ACC112 (cell line): ENCODE data around the gene BMP6.

ENCODE experiments used
- H2AFZ ChIP-seq: fragments of 200-600 bp; sonication (generic); one replicate; pipeline ENCODE4 v1.6.0; 2017; ENCODE audit warnings: antibody characterized with exemption, low read length; ENCODE audit not compliant: unreplicated experiment
- H3K27ac ChIP-seq: fragments of 200-600 bp; sonication (generic); 2 replicates; pipeline ENCODE4 v1.5.1; 2014; ENCODE audit warnings: low read depth, mild to moderate bottlenecking, antibody characterized with exemption, low read length, moderate library complexity
- H3K27me3 ChIP-seq: fragments of 200-600 bp; sonication (generic); 2 replicates; pipeline ENCODE4 v1.6.1; 2014; ENCODE audit warnings: mild to moderate bottlenecking, antibody characterized with exemption, low read length, moderate library complexity, mixed read lengths; ENCODE audit not compliant: insufficient read depth
- H3K36me3 ChIP-seq: fragments of 200-600 bp; sonication (generic); 2 replicates; pipeline ENCODE4 v1.6.1; 2016; ENCODE audit warnings: mild to moderate bottlenecking, antibody characterized with exemption, low read length, moderate library complexity, mixed read lengths; ENCODE audit not compliant: insufficient read depth
- H3K4me1 ChIP-seq: fragments of 200-600 bp; sonication (generic); one replicate; pipeline ENCODE4 v1.6.1; 2016; ENCODE audit warnings: low read length, mixed read lengths; ENCODE audit not compliant: insufficient read depth, unreplicated experiment, control insufficient read depth
- H3K4me3 ChIP-seq: fragments of 200-600 bp; sonication (generic); 2 replicates; pipeline ENCODE4 v1.5.1; 2014; ENCODE audit warnings: mild to moderate bottlenecking, low read depth, low read length
- H3K79me2 ChIP-seq: fragments of 200-600 bp; sonication (generic); one replicate; pipeline ENCODE4 v1.6.0; 2016; ENCODE audit warnings: low read length; ENCODE audit not compliant: control insufficient read depth, unreplicated experiment, insufficient read depth

BMP6 gene

DNA sequence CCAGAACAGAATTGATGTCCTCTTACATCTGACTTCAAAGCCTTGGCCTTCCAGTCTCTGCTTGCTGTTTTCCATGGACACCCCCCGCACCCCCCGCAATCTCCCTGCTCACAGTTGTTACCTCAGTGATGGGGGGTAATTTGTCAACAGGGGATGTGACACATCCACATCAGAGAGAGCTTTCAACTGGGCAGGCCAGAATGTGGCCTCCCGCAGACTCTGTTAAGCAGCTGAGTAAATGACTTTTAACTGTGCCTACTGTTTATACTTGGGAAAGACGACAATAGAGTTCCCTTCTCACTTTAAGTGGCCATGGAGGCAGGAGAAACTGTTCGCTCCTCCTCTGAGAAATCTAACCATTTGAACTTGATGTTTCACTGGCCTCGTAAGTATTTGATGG is 133.7 kb downstream of the BMP6 start:
- H3K4me1 ChIP-seq: no peaks in the 10 kb centered on the region
- no peaks in the 10 kb centered on the region for H3K36me3 ChIP-seq
- no peak overlapping the region for H2AFZ ChIP-seq
- H3K27me3 ChIP-seq: no peaks in the 10 kb centered on the region
- no peak overlapping the region for H3K27ac ChIP-seq
- no peak overlapping the region for H3K4me3 ChIP-seq
- no peaks in the 10 kb centered on the region for H3K79me2 ChIP-seq

DNA sequence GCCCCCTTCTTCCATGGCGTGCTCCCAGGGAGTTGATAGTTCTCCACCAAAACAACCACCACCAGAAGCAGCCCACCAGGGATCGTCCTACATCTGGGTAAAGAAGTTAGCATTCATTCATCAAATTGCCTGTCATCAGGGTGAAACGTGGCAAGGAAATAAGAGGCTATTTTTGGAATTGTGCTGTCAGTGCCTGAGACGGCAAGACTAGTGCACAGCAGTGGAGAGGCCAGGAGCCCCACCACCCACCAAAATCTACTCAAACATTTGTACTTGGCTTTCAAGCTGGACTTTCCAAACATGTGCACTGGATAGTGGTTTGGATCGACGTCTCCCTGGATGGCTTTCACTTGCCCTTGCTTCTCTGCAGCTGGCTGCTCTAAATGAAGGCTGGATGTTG is 139.9 kb downstream of the BMP6 start:
- Histone ChIP-seq H3K79me2 (no peaks in the 10 kb centered on the region), H3K27ac (no peak overlapping the region), H3K27me3 (no peaks in the 10 kb centered on the region), H3K4me1 (no peaks in the 10 kb centered on the region), H3K36me3 (no peaks in the 10 kb centered on the region), H3K4me3 (no peak overlapping the region), H2AFZ (no peak overlapping the region)

DNA sequence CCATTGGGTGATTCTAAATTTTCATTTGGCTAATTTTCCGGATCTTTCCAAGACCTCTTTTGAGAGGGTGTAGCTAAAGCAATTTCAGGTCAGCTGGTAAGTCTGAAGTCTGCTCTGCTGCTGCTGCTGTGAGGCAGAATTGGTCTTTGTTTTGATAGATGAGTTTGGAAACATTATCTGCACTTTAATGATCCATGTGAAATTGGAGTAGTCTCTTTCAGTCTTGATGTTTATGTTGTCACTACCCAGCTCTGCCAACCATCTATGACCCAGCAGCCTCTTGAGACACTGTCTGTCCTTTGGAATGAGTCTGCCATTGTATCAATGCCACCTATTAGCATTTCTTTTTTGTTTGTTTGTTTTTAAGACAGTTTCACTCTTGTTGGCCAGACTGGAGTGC is 140.6 kb downstream of the BMP6 start:
- no peaks in the 10 kb centered on the region for H3K4me1 ChIP-seq
- no peaks in the 10 kb centered on the region for H3K27me3 ChIP-seq
- no peak overlapping the region for H3K27ac ChIP-seq
- H2AFZ ChIP-seq: no peak overlapping the region
- no peaks in the 10 kb centered on the region for H3K36me3 ChIP-seq
- no peaks in the 10 kb centered on the region for H3K79me2 ChIP-seq
- no peak overlapping the region for H3K4me3 ChIP-seq

GRCh38 chr6:7868926-7869325 is 143.0 kb downstream of the BMP6 start:
- Histone ChIP-seq H3K4me3 (no peak overlapping the region), H3K27me3 (no peaks in the 10 kb centered on the region), H3K27ac (no peak overlapping the region), H2AFZ (no peak overlapping the region), H3K79me2 (no peaks in the 10 kb centered on the region), H3K36me3 (no peaks in the 10 kb centered on the region), H3K4me1 (no peaks in the 10 kb centered on the region)

- peaks cover 16% of the 10 kb centered on the region; the same call in 1 of the 2 replicates for H3K36me3 ChIP-seq
- H3K4me1 ChIP-seq: no peaks in the 10 kb centered on the region
- H3K27ac ChIP-seq: no peak overlapping the region
- no peak overlapping the region for H2AFZ ChIP-seq
- H3K27me3 ChIP-seq: no peaks in the 10 kb centered on the region
- H3K4me3 ChIP-seq: no peak overlapping the region
- H3K79me2 ChIP-seq: no peaks in the 10 kb centered on the region
Observed at GRCh38 chr6:7878401-7878964, 152.6 kb downstream of the BMP6 start.

GRCh38 chr6:7879043-7879442 is 153.1 kb downstream of the BMP6 start:
- no peaks in the 10 kb centered on the region for H3K4me1 ChIP-seq
- H3K27ac ChIP-seq: no peak overlapping the region
- H3K4me3 ChIP-seq: no peak overlapping the region
- no peaks in the 10 kb centered on the region for H3K79me2 ChIP-seq
- H3K36me3 ChIP-seq: peaks cover 22% of the 10 kb centered on the region
- H3K27me3 ChIP-seq: no peaks in the 10 kb centered on the region
- no peak overlapping the region for H2AFZ ChIP-seq

GRCh38 chr6:7879579-7879978 is 153.7 kb downstream of the BMP6 start:
- Histone ChIP-seq H3K79me2 (no peaks in the 10 kb centered on the region), H2AFZ (no peak overlapping the region), H3K4me3 (no peak overlapping the region), H3K36me3 (peaks cover 27% of the 10 kb centered on the region), H3K27ac (no peak overlapping the region), H3K27me3 (no peaks in the 10 kb centered on the region), H3K4me1 (no peaks in the 10 kb centered on the region)

- Histone ChIP-seq H3K27me3 (no peaks in the 10 kb centered on the region), H3K27ac (no peak overlapping the region), H2AFZ (no peak overlapping the region), H3K4me1 (no peaks in the 10 kb centered on the region), H3K79me2 (no peaks in the 10 kb centered on the region), H3K36me3 (peaks cover 32% of the 10 kb centered on the region), H3K4me3 (no peak overlapping the region)
Observed at GRCh38 chr6:7879980-7880717, 154.2 kb downstream of the BMP6 start.

- H3K4me1 ChIP-seq: no peaks in the 10 kb centered on the region
- peaks cover 34% of the 10 kb centered on the region for H3K36me3 ChIP-seq
Observed at GRCh38 chr6:7880718-7881107, 154.8 kb downstream of the BMP6 start.

DNA sequence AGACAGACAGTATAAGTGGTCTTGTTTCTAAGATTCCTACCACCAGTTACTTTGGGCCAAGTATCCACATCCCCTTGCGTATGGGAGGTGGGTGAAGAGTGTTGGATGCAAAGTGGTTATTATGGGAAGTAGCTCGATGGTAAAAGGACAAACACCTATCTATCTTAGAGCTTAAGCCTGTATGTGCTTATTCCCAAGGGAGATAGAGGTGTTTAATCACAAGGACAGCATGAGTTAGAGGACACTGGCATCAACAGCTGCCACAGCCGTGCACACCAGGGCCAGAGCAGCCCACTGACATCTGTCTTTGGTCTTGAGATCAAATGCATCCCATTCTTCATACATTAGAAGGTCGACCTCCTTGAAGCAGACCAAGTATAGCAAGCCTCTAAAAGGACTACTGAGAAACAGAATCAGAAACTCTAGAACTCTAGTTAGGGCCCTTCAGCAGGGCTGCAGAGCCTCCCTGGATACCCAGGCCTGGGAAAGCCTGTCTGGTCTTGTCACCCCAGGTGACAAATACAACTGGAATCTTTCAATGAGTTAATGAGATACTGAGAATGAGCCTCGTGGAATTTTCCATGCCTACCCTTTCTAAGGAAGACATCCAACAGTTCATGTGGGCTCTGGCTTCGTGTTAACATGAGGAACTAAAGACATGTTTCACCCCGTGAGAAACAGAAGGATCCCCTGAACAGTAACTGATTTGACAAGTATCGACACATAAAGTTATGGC is 156.0 kb downstream of the BMP6 start:
- Histone ChIP-seq H3K4me3 (no peak overlapping the region), H3K4me1 (no peaks in the 10 kb centered on the region), H3K79me2 (no peaks in the 10 kb centered on the region), H2AFZ (no peak overlapping the region), H3K27ac (no peak overlapping the region), H3K27me3 (no peaks in the 10 kb centered on the region), H3K36me3 (peaks cover 34% of the 10 kb centered on the region)

More at GRCh38 chr6:7880718-7881107, 154.8 kb downstream of the BMP6 start:
- H3K27me3 ChIP-seq: no peaks in the 10 kb centered on the region
- H2AFZ ChIP-seq: no peak overlapping the region
- H3K27ac ChIP-seq: no peak overlapping the region
- H3K79me2 ChIP-seq: no peaks in the 10 kb centered on the region
- no peak overlapping the region for H3K4me3 ChIP-seq
